Loucy (cell line): ENCODE results near the gene ARHGAP26.

Experiments used
- H2AFZ ChIP-seq: fragments of 200-600 bp; sonication (generic); 2 replicates; pipeline ENCODE4 v1.6.0; 2016; ENCODE audit warnings: antibody characterized with exemption, mild to moderate bottlenecking, low read length, moderate library complexity
- H3F3A ChIP-seq: fragments of 200-600 bp; 2 replicates; pipeline ENCODE4 v1.6.0; 2016; ENCODE audit warnings: antibody characterized with exemption, low read depth, mild to moderate bottlenecking
- H3K27me3 ChIP-seq: fragments of 200-600 bp; sonication (generic); 2 replicates; pipeline ENCODE4 v1.6.1; 2014; ENCODE audit warnings: low read length, mild to moderate bottlenecking; ENCODE audit not compliant: insufficient read depth, poor library complexity, severe bottlenecking
- H3K36me3 ChIP-seq: fragments of 200-600 bp; sonication (generic); 2 replicates; pipeline ENCODE4 v1.6.1; 2016; ENCODE audit warnings: low read length; ENCODE audit not compliant: insufficient read depth
- H3K4me1 ChIP-seq: fragments of 200-600 bp; sonication (generic); 2 replicates; pipeline ENCODE4 v1.5.1; 2014; ENCODE audit warnings: low read length, mild to moderate bottlenecking; ENCODE audit not compliant: insufficient read depth, poor library complexity, severe bottlenecking
- H3K4me2 ChIP-seq: fragments of 200-600 bp; sonication (generic); 2 replicates; pipeline ENCODE4 v1.6.0; 2014; ENCODE audit warnings: antibody characterized with exemption, low read length, low read depth, mild to moderate bottlenecking; ENCODE audit not compliant: poor library complexity, severe bottlenecking
- H3K4me3 ChIP-seq: fragments of 200-600 bp; sonication (generic); 2 replicates; pipeline ENCODE4 v1.5.1; 2014; ENCODE audit warnings: low read length, mild to moderate bottlenecking, mixed read lengths; ENCODE audit not compliant: poor library complexity, severe bottlenecking
- H3K79me2 ChIP-seq: fragments of 200-600 bp; sonication (generic); 2 replicates; pipeline ENCODE4 v1.6.1; 2014; ENCODE audit warnings: low read length; ENCODE audit not compliant: insufficient read depth
- H3K9ac ChIP-seq: fragments of 200-600 bp; sonication (generic); 2 replicates; pipeline ENCODE4 v1.6.0; 2014; ENCODE audit warnings: mild to moderate bottlenecking, low read depth, low read length, moderate library complexity; ENCODE audit not compliant: poor library complexity, severe bottlenecking
- H3K9me2 ChIP-seq: fragments of 200-600 bp; sonication (generic); replicated peaks from 2 replicates; pipeline ENCODE4 v1.6.1; 2016; ENCODE audit warnings: low read depth, low read length, mixed read lengths
- H3K9me3 ChIP-seq: fragments of 200-600 bp; sonication (generic); 2 replicates; pipeline ENCODE4 v1.6.1; 2014; ENCODE audit warnings: mild to moderate bottlenecking, antibody characterized with exemption, low read length, low read depth; ENCODE audit not compliant: insufficient read depth
- H4K20me1 ChIP-seq: fragments of 200-600 bp; sonication (generic); 2 replicates; pipeline ENCODE4 v1.6.0; 2014; ENCODE audit warnings: antibody characterized with exemption, low read length, mild to moderate bottlenecking; ENCODE audit not compliant: insufficient read depth, poor library complexity, severe bottlenecking
- CTCF ChIP-seq: fragments of 200-600 bp; sonication (generic); conservative IDR thresholded peaks from 2 replicates; pipeline ENCODE4 v1.5.1; 2014; ENCODE audit warnings: mild to moderate bottlenecking, antibody characterized with exemption, low read length
- EZH2phosphoT487 ChIP-seq: fragments of 200-600 bp; IDR thresholded peaks from 2 replicates; pipeline ENCODE4 v1.6.1; 2018; ENCODE audit warnings: antibody characterized with exemption, mild to moderate bottlenecking, moderate library complexity, borderline replicate concordance

ARHGAP26 gene

GRCh38 chr5:143008809-143009521, 238.8 kb downstream of the ARHGAP26 start:
- Histone ChIP-seq H4K20me1 (no peaks in the 10 kb centered on the region), H3K36me3 (no peaks in the 10 kb centered on the region), H3K9ac (no peak overlapping the region), H3K4me2 (no peak overlapping the region), H3F3A (no peaks in the 10 kb centered on the region), H3K4me1 (peaks cover 4% of the 10 kb centered on the region), H3K4me3 (no peak overlapping the region), H3K9me3 (no peaks in the 10 kb centered on the region), H2AFZ (no peak overlapping the region), H3K27me3 (no peaks in the 10 kb centered on the region), H3K9me2 (no peaks in the 10 kb centered on the region), H3K79me2 (no peaks in the 10 kb centered on the region)
- no peak for TF ChIP-seq EZH2phosphoT487
- no peak for TF ChIP-seq CTCF

- no peak overlapping the region for H3K4me2 ChIP-seq
- no peak overlapping the region for H2AFZ ChIP-seq
- TF ChIP-seq EZH2phosphoT487 (no peak), CTCF (no peak)
- 0 out of 2 replicates have a peak, but pooled peaks cover 3% of the 10 kb centered on the region for H3K36me3 ChIP-seq
- H3K9me2 ChIP-seq, result no peaks in the 10 kb centered on the region
- no peak overlapping the region for H3K4me3 ChIP-seq
- H3K27me3 ChIP-seq, result no peaks in the 10 kb centered on the region
- no peak overlapping the region for H3K9ac ChIP-seq
- H3K9me3 ChIP-seq, result no peaks in the 10 kb centered on the region
- no peaks in the 10 kb centered on the region for H3K79me2 ChIP-seq
- no peaks in the 10 kb centered on the region for H3F3A ChIP-seq
- peaks cover 4% of the 10 kb centered on the region for H3K4me1 ChIP-seq
- H4K20me1 ChIP-seq, result no peaks in the 10 kb centered on the region
These were observed 240.2 kb downstream of the ARHGAP26 start for GRCh38 chr5:143010351-143010750.

- no peaks in the 10 kb centered on the region for H3K9me2 ChIP-seq
- TF ChIP-seq EZH2phosphoT487, result no peak
- TF ChIP-seq CTCF, result no peak
These were observed 241.4 kb downstream of the ARHGAP26 start for GRCh38 chr5:143011585-143011984.

More at GRCh38 chr5:143011585-143011984, 241.4 kb downstream of the ARHGAP26 start:
- Histone ChIP-seq H3K4me2 (no peak overlapping the region), H3K27me3 (no peaks in the 10 kb centered on the region), H2AFZ (no peak overlapping the region), H3K79me2 (no peaks in the 10 kb centered on the region), H3K4me1 (peaks cover 4% of the 10 kb centered on the region), H4K20me1 (no peaks in the 10 kb centered on the region), H3K9me3 (no peaks in the 10 kb centered on the region), H3K36me3 (0 out of 2 replicates have a peak, but pooled peaks cover 3% of the 10 kb centered on the region), H3K4me3 (no peak overlapping the region), H3K9ac (no peak overlapping the region), H3F3A (no peaks in the 10 kb centered on the region)
